Activated T-cell treated with anti-CD3 and anti-CD28 coated beads for 1 hour (primary cell): Measurements from ENCODE around the gene KRTAP5-5.

Experiments
- DNase-seq: peaks from one replicate; pipeline ENCODE4 v3.0.0-alpha.2; 2020; ENCODE audit warnings: low read depth

Gene KRTAP5-5

DNA sequence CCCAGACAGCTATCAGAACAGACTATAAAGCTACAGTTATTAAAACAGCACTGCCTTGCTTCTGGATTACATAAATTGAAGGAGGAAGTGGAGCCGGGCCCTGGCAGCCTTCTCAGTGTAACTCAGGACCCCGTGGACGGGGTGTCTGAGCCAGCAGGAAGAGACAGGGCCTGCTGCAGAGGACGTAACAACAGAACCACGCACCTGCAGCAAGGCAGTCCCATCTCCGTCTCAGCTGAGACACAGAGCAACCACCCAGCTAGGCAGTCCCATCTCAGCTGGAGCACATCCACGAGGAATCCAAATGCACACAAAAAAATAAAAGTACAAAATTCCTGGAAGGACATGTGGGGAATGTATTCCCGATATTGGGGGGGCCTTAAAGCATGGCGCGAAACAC is 50.3 kb downstream of the KRTAP5-5 start:
- DNase-seq, result no peak
